DND-41 (cell line): Measurements from ENCODE around the gene ZFAND5.

Experiments
- ATAC-seq: fragments of 200-7000 bp; cut with Tn5 transposase; 3 replicates; pipeline ENCODE4 v1.9.1; 2021; ENCODE audit warnings: low read depth; ENCODE audit not compliant: insufficient read depth
- DNase-seq: peaks from one replicate; pipeline ENCODE4 v3.0.0-alpha.2; 2020
- H2AFZ ChIP-seq: 2 replicates; pipeline ENCODE4 v1.6.0; 2012; ENCODE audit warnings: low read depth, low read length
- H3K27ac ChIP-seq: 2 replicates; pipeline ENCODE4 v1.5.1; 2012; ENCODE audit warnings: low read length, inconsistent platforms
- H3K27me3 ChIP-seq: fragments of 200-600 bp; sonication (generic); 2 replicates; pipeline ENCODE4 v1.6.0; 2012; ENCODE audit warnings: low read length, mild to moderate bottlenecking, inconsistent platforms; ENCODE audit not compliant: insufficient read depth, poor library complexity
- H3K36me3 ChIP-seq: 2 replicates; pipeline ENCODE4 v1.5.1; 2012; ENCODE audit warnings: low read length, inconsistent platforms; ENCODE audit not compliant: insufficient read depth
- H3K4me1 ChIP-seq: 2 replicates; pipeline ENCODE4 v1.5.1; 2012; ENCODE audit warnings: mild to moderate bottlenecking, low read length; ENCODE audit not compliant: insufficient read depth
- H3K4me2 ChIP-seq: 2 replicates; pipeline ENCODE4 v1.6.0; 2012; ENCODE audit warnings: mild to moderate bottlenecking, moderate library complexity, low read length, inconsistent platforms; ENCODE audit not compliant: insufficient read depth
- H3K4me3 ChIP-seq, 2 experiments: fragments of 200-600 bp in 1 of 2; shearing (Covaris generic) in 1 of 2; 2 replicates each; pipeline ENCODE4 v1.5.1; 2012 to 2016; ENCODE audit warnings: inconsistent platforms in 2 of 2, low read length in 2 of 2, mild to moderate bottlenecking in 2 of 2, low read depth in 1 of 2, moderate library complexity in 1 of 2
- H3K79me2 ChIP-seq: 2 replicates; pipeline ENCODE4 v1.6.0; 2012; ENCODE audit warnings: low read length, inconsistent platforms; ENCODE audit not compliant: insufficient read depth
- H3K9ac ChIP-seq: 2 replicates; pipeline ENCODE4 v1.6.0; 2012; ENCODE audit warnings: low read depth, mild to moderate bottlenecking, inconsistent platforms, low read length, moderate library complexity
- H3K9me3 ChIP-seq: 2 replicates; pipeline ENCODE4 v1.5.1; 2012; ENCODE audit warnings: low read length, moderate library complexity, mild to moderate bottlenecking, inconsistent platforms; ENCODE audit not compliant: insufficient read depth, severe bottlenecking
- H4K20me1 ChIP-seq: 2 replicates; pipeline ENCODE4 v1.6.0; 2012; ENCODE audit warnings: low read length; ENCODE audit not compliant: insufficient read depth
- CTCF ChIP-seq: IDR thresholded peaks from 2 replicates; pipeline ENCODE4 v1.5.1; 2012; ENCODE audit warnings: borderline replicate concordance, low read length, moderate library complexity, mild to moderate bottlenecking; ENCODE audit not compliant: poor library complexity, severe bottlenecking; ENCODE audit errors: extremely low read depth
- EZH2 ChIP-seq: IDR thresholded peaks from 3 replicates; pipeline ENCODE4 v1.6.1; 2012; ENCODE audit warnings: borderline replicate concordance, low read depth, mild to moderate bottlenecking, moderate library complexity, low read length, inconsistent platforms; ENCODE audit not compliant: severe bottlenecking

ZFAND5 gene

GRCh38 chr9:72356041-72356582, 8.9 kb downstream of the ZFAND5 start:
- Histone ChIP-seq H3K9ac (no peak overlapping the region), H3K4me2 (no peak overlapping the region), H3K27me3 (no peaks in the 10 kb centered on the region), H3K36me3 (peaks cover 83% of the 10 kb centered on the region), H2AFZ (no peak overlapping the region), H3K4me3 (no peak overlapping the region), H3K27ac (no peak overlapping the region), H4K20me1 (peaks cover 69% of the 10 kb centered on the region), H3K79me2 (peaks cover 49% of the 10 kb centered on the region), H3K4me1 (peaks cover 2% of the 10 kb centered on the region; the same call in 1 of the 2 replicates), H3K9me3 (no peaks in the 10 kb centered on the region)
- no peak for ATAC-seq
- TF ChIP-seq CTCF (no peak), EZH2 (no peak)
- DNase-seq = no peak

- H2AFZ ChIP-seq = no peak overlapping the region
- H3K36me3 ChIP-seq = peaks cover 73% of the 10 kb centered on the region
- DNase-seq (no peak), ATAC-seq (no peak)
- no peak overlapping the region for H3K9ac ChIP-seq
- H3K27me3 ChIP-seq = no peaks in the 10 kb centered on the region
- H3K27ac ChIP-seq = no peak overlapping the region
- no peak overlapping the region for H3K4me2 ChIP-seq
- peaks cover 60% of the 10 kb centered on the region for H4K20me1 ChIP-seq
- peaks cover 39% of the 10 kb centered on the region for H3K79me2 ChIP-seq
- TF ChIP-seq EZH2 (no peak), CTCF (no peak)
- no peaks in the 10 kb centered on the region for H3K9me3 ChIP-seq
- no peaks in the 10 kb centered on the region for H3K4me1 ChIP-seq
- H3K4me3 ChIP-seq = no peak overlapping the region
These were observed 9.9 kb downstream of the ZFAND5 start for GRCh38 chr9:72355153-72355552.

- Histone ChIP-seq H3K27me3 (no peaks in the 10 kb centered on the region), H3K4me3 (no peak overlapping the region), H3K27ac (no peak overlapping the region), H3K9ac (no peak overlapping the region), H3K4me2 (no peak overlapping the region), H3K4me1 (no peaks in the 10 kb centered on the region), H4K20me1 (peaks cover 55% of the 10 kb centered on the region; the same call in 1 of the 2 replicates), H2AFZ (no peak overlapping the region), H3K36me3 (peaks cover 68% of the 10 kb centered on the region), H3K79me2 (peaks cover 35% of the 10 kb centered on the region), H3K9me3 (no peaks in the 10 kb centered on the region)
- ATAC-seq (no peak), DNase-seq (no peak)
- TF ChIP-seq EZH2 (no peak), CTCF (no peak)
These were observed 10.3 kb downstream of the ZFAND5 start for GRCh38 chr9:72354704-72355103.
